Activated CD4-positive, alpha-beta T cell treated with anti-CD3 and anti-CD28 coated beads, Interleukin-2, Interleukin-4, amounts not matched to agents 100 ng/mL and 50 ng/mL, durations not matched to agents 16 hours and 8 hours (primary cell): ENCODE measurements around the gene UPK3BL2.
"Not testable (repeated sequence)": the region's sequence is repeated elsewhere in the genome, so short reads cannot be mapped to it uniquely, and the experiment has no call there.

Experiments used
- DNase-seq: peaks from one replicate; pipeline ENCODE4 v3.0.0-alpha.2; 2020; ENCODE audit warnings: low spot score

UPK3BL2 gene, protein sequence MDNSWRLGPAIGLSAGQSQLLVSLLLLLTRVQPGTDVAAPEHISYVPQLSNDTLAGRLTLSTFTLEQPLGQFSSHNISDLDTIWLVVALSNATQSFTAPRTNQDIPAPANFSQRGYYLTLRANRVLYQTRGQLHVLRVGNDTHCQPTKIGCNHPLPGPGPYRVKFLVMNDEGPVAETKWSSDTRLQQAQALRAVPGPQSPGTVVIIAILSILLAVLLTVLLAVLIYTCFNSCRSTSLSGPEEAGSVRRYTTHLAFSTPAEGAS

DNA sequence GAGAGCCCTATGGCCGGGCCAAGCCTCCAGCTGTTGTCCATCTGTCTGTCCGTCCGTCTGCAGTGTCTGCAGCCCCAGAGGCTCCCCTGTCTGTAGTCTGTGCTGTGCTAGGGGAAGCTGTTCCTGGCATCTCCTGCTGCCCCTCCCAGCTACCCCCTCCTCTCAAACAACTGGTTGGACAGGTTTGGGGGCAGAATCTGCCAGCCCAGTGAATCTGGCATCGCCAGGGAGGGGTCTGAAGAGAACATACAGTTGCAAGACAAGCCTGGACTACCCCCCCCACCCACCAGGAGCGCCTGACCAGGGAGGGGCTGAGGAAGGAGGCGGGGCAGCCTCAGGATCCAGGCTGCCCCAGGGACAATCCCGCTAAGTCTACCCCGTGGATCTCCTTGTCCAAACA lies at the start of gene UPK3BL2:
Gene UPK3BL2, minus strand, starts transcription at position 101 of the 400 bp plus-strand sequence. Its CDS starts 60 bp downstream, at position 41.
- DNase-seq: not testable (repeated sequence)

DNA sequence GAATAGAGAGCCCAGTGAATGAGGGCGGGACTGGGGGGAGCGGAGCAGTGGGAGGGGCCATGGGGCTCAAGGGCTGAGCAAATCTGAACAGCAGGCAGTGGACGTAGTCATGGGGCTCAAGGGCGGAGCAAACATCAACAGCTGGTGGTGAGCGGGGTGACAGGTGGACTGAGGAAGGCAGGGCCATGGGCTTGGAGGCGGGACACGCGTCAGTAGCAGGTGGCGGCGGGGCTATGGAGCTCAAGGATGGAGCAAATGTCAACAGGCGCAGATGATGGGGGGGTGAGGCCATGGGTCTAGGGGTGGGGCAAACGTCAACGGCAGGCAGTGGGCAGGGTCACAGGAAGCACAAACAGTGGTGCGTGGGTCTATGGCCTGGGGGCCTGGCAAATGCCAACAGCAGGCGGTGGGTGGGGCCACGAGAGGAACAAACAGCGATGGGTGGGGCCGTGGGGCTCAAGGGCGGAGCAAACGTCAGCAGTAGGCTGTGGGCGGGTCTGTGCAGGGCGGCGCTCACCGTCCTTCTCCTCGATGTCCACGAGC lies 49.1 kb upstream of the UPK3BL2 start:
- DNase-seq: not testable (repeated sequence)

DNA sequence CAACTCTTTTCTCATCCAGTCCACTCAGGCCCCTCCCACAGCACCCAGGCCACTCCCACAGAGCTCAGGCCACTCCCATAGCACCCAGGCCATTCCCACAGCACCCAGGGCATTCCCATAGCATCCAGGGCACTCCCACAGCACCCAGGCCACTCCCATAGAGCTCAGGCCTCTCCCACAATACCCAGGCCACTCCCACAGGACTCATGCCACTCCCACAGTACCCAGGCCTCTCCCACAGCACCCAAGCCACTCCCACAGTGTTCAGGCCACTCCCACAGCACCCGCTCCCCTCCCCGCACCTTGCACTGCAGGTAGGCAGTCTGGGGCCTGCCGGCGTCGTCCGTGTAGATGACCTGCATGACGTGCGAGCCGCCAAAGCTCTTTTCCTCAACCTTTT lies 46.4 kb upstream of the UPK3BL2 start:
- DNase-seq: not testable (repeated sequence)

DNA sequence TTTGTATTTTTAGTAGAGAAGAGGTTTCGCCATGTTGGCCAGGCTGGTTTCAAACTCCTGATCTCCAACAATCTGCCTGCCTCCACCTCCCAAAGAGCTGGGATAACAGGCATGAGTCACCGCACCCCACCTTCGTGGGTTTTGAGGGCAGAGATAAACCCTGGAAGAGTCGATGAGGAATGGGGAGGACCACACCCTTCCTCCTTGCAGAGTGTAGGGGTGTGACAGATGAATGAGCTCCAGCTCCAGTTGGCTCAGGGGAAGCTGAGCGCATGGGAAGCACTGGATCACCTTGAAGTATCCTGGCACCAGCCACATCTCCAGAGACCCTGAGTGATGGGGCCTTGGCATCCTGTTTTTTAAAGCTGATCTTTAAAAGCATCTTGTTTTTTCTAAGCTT lies 40.0 kb upstream of the UPK3BL2 start:
- not testable (repeated sequence) for DNase-seq

DNA sequence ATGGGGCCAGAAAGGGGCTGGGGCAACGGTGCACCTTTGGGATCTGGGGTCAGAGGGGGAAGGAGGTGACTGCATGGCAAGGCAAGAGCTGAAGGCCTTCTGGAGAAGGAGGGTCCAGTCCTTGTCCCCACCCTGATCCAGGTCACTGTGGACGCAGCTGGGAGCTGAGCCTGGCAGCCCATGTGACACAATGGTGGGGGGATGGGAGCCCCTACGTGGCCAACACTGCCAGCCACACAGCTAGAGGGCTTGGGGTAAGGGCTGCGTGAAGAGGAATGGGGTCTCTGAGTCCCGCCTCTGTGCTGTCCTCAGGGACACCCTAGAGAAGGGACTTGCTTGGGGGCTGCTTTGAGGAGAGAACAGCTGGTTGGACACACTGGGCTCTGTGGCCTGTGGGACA lies 38.2 kb upstream of the UPK3BL2 start:
- not testable (repeated sequence) for DNase-seq

DNA sequence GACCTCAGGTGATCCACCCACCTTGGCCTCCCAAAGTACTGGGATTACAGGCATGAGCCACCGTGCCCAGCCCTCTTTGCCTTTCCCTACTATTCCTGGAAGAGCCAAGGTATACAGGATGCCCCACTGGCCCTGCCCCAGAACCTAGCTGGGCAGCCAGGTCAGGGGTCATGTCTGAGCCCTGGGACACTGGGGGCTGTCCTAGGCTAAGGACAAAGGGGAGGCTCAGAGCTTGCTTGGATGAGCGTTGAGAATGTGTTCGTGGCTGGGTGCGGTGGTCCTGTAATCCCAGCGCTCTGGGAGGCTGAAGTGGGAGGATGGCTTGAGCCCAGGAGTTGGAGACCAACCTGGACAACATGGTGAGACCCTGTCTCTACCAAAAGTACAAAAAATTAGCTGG lies 35.0 kb upstream of the UPK3BL2 start:
- not testable (repeated sequence) for DNase-seq

DNA sequence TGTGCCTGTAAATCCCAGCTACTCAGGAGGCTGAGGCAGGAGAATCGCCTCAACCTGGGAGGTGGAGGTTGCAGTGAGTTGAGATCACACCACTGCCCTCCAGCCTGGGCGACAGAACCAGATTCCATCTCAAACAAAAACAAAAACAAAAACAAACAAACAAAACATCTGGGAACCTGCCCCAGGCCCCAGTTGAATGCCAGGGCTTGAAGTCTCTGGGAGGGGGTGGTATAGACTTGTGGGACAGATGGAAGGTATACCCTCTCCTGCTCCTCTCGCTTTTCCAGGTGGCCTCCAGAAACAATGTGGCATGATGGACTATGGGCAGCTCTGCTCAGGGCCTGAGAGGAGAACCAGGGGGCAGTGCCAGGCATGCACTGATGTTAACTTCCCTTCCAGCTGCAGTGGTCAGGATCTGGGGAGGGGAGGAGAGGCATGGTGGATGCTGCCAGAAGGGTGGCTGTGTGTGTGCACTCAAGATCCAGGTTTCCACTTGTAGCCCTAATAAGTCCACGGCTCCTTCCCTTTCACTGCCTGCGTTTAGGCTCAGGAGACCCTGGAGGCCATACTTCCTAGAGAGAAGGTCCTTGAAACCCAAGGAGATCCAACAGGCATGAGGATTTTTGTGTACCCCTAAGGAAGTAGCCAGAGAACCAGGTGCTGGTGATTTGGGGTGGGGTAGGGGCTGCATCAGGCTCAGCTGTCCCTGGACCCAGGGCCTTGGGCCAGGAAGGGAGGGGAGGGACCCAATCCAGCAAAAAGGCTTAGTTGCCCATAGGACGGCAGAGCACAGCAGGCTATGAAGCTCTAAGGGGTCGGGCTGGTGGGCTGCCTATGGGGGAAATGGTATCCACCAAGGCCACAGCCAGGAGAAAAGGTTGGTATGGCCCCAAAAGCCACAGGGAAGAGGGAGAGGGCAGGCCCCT lies 34.1 kb upstream of the UPK3BL2 start:
- not testable (repeated sequence) for DNase-seq

DNA sequence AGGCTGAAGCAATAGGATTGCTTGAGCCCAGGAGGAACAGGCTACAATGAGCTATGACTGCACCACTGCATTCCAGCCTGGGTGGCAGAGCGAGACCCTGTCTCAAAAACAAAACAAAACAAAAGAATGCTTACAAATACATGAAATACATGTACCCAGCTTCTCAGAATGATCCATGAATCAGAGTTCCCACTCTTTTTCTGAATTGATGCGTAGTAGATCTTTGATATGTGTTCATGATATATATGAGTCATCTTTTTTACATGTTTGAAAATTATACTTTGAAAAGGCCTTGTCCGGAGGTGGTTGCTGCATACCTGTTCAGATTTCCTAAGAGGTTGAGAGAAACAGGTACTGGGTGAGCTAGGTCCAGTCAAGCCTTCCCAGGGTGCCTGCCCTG lies 32.9 kb upstream of the UPK3BL2 start:
- DNase-seq: not testable (repeated sequence)

DNA sequence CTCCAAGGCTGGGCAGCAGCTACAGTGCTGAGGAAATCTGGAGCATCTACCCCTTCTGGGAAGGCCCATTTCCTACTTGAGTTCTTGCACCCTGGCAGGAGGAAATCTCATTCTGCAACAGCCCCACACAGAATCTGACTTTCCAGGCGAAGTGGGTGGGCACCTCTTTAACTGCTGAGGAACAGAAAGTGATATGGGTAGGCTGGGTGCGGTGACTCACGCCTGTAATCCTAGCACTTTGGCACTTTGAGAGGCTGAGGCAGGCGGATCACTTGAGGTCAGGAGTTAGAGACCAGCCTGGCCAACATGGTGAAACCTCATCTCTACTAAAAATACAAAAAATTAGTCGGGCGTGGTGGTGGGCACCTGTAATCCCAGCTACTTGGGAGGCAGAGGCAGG lies 31.1 kb upstream of the UPK3BL2 start:
- not testable (repeated sequence) for DNase-seq

DNA sequence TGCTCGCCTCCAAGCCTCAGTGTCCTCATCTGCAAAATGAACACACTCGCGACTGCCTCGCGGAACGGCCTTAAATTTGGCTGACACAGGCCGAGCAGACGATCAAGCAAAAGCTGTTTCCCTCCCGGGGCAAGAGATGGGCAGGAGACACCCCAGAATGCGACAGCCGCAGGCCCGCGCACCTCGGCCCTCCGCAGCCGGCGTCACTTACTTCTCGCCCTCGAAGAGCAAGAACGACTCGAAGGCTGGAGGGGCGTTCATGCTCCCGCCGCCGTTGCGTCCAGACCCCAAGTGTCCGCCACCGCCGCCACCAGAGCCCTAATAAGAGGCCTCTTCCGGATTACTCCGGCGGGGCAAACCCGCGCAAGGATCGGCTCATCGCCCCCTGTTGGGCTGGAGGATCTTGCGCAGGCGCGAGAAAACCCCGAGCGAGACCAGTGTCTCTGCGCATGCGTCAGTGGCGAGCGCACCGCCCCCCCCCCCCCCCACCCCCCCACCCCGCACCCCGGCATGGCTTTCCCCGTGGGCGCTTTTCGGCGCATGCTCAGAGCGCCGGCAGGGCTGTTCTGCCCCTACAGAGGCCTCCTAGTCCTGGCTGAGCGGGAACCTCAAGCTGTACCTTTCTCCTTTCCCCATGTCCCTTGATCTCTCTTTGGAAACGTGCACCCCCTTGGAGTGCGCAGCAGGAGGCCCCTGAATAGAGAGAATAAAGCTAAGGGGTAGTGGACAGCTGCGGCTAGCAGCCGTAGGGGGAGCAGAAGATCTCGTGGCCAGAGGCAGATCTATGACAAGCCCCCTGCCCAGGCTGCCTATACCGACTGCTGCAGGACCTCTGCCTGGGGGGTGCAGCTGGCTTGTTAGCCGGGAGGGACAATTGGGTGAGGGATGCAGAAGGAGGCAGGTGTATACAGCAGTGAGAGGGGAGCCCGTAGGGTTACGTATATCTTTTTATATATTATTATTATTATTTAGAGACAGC lies 29.1 kb upstream of the UPK3BL2 start, which contains the start of gene POLR2J3:
Gene POLR2J3, minus strand, starts transcription at position 323 of the 979 bp plus-strand sequence. Its CDS starts 62 bp downstream, at position 261.
- peak; percentile 100 for DNase-seq

DNA sequence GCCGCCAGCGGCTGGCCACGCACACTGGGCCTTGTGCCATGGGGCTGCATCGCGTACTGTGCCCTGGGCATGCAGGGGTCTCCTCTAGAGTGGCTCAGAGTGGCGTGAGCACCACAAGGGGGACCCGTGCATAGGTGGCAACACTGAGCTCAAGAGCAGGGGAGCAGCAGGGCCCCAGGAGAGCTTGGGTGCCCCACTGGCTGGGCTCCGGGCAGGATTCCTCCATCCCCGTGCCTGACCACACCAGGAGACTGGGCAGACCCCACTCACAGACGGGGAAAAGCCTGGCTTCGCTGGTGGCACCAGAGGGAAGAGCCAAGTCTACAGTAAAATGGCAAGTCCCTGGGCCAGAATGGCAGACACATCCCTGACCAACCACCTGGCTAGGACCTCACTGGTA lies 25.1 kb upstream of the UPK3BL2 start:
- not testable (repeated sequence) for DNase-seq

DNA sequence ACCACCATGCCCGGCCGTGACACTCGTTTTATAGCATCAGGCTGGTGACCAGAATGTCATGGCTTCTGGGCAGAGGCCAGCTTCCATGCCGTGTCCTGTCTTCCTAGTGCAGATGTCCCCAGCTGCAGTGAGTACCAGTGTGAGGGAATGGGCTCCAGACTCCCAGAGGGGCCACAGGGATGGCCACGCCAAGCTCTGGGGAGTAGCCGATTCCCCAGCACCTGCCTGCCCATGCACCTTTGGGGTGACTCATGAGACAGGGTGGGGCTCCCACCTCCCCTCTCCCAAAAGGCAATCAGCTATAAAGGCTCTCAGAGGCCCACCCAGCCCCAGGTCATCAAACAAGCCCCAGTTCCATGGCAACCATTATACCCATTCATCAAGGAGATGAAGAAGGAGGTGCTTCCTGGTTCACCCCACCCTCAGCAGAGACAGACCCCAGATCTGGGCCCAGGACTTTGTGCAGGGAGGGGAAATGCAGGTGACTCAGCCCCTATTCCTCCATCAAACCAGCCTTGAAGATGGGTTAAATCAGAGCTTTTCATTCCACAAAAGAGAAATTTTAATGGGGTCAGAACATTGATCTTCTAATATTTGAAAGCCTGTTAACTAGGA lies 7.4 kb upstream of the UPK3BL2 start, which contains the start of gene SPDYE2:
Gene SPDYE2, plus strand, starts transcription at position 419 of the 615 bp plus-strand sequence. CDS start 2,030 bp downstream, outside the sequence.
- DNase-seq: not testable (repeated sequence)

DNA sequence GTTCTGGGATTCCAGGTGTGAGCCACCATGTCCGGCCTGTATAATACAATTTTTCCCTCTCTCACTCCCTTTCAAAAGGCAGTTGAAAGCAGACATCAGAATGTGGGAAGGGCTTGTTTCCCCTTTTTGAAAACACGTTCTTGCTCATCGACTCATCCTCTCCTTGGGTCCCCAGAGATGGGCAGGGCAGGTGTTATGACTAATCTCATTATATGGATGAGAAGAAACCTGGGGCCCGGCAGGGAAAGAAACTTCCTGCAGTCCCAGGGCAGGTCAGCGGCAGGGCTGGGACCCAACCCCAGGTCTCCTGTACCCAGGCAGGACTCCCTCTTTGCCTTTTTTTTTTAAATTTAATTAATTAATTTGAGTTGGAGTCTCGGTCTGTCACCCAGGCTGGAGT lies 2.9 kb upstream of the UPK3BL2 start:
- DNase-seq: not testable (repeated sequence)

DNA sequence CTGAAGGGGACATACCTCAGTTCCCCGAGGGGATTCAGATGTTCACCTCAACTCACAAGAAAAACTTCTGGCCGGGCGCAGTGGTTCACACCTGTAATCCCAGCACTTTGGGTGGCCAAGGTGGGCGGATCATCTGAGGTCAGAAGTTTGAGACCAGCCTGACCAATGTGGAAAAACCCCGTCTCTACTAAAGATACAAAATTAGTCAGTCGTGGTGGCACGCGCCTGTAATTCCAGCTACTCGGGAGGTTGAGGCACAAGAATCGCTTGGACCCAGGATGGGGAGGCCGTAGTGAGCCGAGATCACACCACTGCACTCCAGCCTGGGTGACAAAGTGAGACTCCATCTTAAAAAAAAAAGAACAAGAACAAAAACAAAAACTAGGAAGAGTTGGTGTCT lies 1.8 kb upstream of the UPK3BL2 start:
- DNase-seq: not testable (repeated sequence)

DNA sequence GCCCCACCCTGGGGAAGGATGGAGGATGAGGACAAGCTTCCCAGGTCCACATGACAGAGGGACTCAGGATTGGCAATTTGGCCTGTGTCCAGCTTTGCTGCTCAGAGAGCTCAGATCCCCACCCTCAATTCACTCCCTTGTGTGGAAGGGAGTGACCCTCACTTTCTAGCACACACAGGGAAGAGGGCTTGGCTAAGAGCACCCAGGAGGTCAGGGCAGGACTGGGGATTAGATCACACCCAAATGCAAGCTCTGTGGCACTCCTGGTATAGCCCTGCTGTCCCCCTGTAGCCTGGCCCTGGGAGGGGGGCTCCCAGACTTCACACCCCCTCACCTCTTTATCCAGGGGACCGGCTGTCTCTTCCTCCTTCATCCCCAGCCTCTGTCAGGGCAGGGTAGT lies 876 bp upstream of the UPK3BL2 start:
- not testable (repeated sequence) for DNase-seq

DNA sequence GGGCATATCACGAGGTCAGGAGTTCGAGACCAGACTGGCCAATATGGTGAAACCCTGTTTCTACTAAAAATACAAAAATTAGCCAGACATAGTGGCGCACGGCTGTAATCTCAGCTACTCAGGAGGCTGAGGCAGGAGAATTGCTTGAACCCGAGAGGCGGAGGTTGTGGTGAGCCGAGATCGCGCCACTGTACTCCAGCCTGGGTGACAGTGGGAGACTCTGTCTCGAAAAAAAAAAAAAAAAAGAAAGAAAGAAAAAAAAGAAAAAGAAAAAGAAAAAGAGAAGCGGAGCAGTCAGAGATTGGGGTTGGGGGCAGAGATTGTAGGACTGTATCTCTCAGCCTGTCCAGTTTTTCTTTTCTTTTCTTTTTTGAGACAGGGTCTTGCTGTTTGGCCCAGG lies 725 bp downstream of the UPK3BL2 start:
- DNase-seq: not testable (repeated sequence)

DNA sequence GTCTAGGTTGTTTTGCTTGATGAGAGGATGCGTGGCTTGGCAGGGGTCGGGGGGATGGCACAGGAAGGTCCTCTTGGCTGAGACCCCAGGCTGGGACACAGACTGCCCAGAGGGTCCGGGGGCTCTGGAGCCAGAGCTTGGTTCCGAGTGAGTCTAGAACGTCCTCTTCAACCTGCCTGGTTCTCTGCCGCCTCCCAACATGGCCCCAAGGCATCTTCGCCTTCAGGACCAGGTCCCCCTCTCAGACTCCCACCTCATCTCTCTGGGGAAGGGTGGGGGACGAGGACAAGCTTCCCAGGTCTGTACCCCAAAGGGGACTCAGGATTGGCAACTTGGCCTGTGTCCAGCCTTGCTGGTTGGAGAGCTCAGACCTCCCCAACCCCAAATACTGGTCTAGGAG lies 1.4 kb downstream of the UPK3BL2 start:
- DNase-seq: not testable (repeated sequence)

DNA sequence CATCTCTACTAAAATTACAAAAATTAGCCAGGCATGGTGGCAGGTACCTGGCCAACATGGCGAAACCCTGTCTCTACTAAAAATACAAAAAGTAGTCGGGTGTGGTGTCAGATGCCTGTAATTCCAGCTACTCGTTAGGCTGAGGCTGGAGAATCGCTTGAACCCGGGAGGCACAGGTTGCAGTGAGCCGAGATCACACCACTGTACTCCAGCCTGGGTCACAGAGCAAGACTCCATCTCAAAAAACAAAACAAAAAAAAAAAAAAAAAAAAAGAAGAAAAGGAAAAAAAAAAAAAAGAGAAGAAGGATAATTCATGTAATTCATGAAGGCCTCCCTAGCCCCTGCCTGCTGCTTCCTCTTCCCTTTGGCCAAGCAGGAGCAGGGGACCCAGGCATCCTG lies 2.9 kb downstream of the UPK3BL2 start:
- not testable (repeated sequence) for DNase-seq

DNA sequence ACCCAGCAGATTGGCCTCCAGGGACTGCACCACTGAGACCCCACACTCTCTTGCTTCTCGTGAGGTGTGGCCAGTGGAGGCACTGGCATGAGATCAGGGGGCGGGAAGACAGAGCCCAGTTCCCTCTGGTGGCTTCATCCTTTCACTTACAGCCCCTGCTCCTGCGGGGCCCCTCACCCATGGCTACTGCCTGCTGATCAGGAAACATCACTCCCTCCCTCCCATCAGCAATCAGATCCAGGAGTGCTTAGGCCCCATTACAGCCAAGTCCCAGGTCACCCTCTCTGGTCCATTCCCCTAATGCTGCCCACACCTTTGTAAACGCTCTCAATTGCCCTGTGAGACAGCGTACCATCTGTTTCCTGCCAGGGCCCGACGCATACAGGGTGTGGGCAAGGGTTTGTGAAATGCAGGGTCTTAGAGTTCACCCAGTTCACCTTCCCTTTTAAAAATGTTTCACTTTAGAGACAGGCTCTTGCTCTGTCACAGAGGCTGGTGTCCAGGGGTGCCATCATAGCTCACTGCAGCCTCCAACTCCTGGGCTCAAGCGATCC lies 8.4 kb downstream of the UPK3BL2 start:
- not testable (repeated sequence) for DNase-seq

DNA sequence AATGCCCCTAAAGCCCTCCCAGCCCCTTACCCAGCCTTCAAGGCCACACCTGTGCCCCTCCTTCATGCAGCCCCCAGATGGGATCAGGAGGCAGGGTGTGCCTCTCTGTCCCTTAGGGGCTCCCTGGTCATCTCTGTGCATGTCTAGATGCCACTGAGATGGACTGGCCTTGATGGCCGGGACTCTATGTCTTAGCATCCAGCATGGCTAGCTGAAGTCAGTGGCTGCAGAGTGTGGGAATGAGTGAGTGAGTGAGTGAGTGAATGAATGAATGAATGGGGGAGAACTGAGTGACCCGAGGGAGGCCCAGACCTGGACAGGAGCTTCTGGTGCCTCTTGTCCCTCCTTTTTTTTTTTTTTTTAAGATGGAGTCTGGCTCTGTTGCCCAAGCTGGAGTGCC lies 11.4 kb downstream of the UPK3BL2 start:
- not testable (repeated sequence) for DNase-seq
